ENCODE measurements around the gene GSTO2.

Gene GSTO2

DNA sequence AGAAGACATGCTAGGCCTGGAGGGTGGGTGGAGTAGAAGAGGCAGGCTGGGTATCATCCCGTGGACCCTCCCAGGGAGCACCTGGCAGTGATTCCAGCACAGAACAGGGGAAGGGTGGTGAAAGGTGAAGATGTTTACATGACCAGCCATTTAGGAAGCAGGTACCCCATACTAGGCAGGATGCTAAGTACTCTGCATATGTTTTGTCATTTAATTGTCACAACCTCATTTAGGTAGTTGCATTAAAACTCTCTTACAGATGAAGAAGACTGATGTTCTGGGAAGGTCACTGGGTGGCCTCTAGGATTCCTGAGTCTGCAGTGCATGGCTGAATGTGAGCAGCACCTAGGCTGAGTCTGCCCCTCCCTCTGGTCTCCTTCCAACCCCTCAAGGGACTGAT lies 54.1 kb downstream of the GSTO2 start:
- no peaks in the 10 kb centered on the region for H3K27me3 ChIP-seq (replicated peaks; ENCODE audit: control insufficient read depth, insufficient read depth, low read length)
- H3K9me3 ChIP-seq (ENCODE audit: control insufficient read depth, low read length), result no peaks in the 10 kb centered on the region
- no peak overlapping the region for H3K9ac ChIP-seq (ENCODE audit: low read length)
- no peaks in the 10 kb centered on the region for H3K36me3 ChIP-seq (ENCODE audit: control insufficient read depth, insufficient read depth, low read length, severe bottlenecking)
- H3K4me3 ChIP-seq (ENCODE audit: low read length), result no peak overlapping the region
- no peak for DNase-seq (ENCODE audit: low read depth)
- H3K4me1 ChIP-seq (ENCODE audit: control insufficient read depth, insufficient read depth, low read length), result peaks cover 42% of the 10 kb centered on the region

DNA sequence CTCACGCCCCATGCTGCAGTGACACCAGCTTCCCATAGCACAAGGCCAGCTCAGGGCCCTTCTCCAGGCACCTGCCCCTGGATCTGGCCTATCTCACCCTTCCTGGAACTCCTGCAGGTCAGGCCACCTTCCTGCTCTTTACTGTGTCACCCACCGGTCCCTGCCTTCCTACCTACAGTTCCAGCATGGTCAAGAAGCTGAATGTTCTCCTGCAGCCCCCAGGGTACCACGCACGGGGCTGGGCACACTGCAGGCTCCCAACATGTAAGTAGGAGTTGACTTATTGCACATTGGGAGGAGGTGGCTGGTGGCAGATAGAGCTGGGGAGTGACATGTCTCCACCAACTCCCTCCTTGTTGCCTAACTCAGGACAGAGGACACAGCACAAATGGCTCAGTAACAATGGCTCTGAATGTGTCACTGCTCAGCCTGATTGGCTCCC lies 54.8 kb downstream of the GSTO2 start:
- Histone ChIP-seq H3K9ac (ENCODE audit: low read length) (no peak overlapping the region), H3K4me1 (ENCODE audit: control insufficient read depth, insufficient read depth, low read length) (peaks cover 48% of the 10 kb centered on the region), H3K4me3 (ENCODE audit: low read length) (no peak overlapping the region), H3K9me3 (ENCODE audit: control insufficient read depth, low read length) (no peaks in the 10 kb centered on the region), H3K27me3 (replicated peaks; ENCODE audit: control insufficient read depth, insufficient read depth, low read length) (no peaks in the 10 kb centered on the region), H3K36me3 (ENCODE audit: control insufficient read depth, insufficient read depth, low read length, severe bottlenecking) (no peaks in the 10 kb centered on the region)
- DNase-seq (ENCODE audit: low read depth), result no peak

DNA sequence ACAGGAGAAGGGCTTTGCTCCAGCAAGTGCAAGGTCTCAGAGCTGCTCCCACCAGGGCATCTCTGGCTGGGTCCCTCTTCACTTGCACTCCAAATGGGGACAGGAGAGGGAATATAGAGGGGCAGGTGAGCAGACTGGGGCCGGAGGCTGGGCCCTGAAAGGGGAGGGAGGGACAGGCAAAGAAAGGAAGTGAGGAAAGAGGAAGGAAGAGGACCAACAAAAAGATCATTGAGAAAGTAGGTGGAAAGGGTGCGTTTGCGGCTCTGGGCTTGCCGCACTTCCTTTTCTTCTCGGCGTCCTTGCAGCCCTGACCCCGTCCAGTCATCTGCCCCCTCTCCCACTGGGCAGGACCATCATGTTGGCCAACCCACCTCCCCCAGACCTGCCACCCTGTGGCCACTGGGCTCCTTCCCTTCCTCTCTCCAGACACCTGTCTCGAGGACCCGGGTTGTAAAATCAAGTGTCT lies 55.3 kb downstream of the GSTO2 start:
- DNase-seq (ENCODE audit: low read depth), result no peak
- no peaks in the 10 kb centered on the region for H3K36me3 ChIP-seq (ENCODE audit: control insufficient read depth, insufficient read depth, low read length, severe bottlenecking)
- H3K9me3 ChIP-seq (ENCODE audit: control insufficient read depth, low read length), result no peaks in the 10 kb centered on the region
- H3K27me3 ChIP-seq (replicated peaks; ENCODE audit: control insufficient read depth, insufficient read depth, low read length), result no peaks in the 10 kb centered on the region
- no peak overlapping the region for H3K4me3 ChIP-seq (ENCODE audit: low read length)
- H3K4me1 ChIP-seq (ENCODE audit: control insufficient read depth, insufficient read depth, low read length), result peaks cover 48% of the 10 kb centered on the region
- H3K9ac ChIP-seq (ENCODE audit: low read length), result no peak overlapping the region

DNA sequence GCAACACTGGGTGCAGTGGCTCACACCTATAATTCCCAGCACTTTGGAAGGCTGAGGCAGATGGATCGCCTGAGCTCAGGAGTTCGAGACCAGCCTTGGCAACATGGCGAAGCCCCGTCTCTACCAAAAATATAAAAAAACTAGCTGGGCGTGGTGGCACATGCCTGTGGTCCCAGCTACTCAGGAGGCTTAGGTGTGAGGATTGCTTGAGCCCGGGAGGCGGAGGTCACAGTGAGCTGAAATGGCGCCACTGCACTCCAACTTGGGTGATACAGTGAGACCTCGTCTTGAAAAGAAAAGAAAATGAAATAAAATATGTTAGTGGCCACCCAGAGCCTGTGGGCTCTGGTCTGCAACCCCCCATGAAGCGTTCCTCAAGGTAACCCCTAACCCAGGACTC lies 55.9 kb downstream of the GSTO2 start:
- H3K4me1 ChIP-seq (ENCODE audit: control insufficient read depth, insufficient read depth, low read length), result peaks cover 48% of the 10 kb centered on the region
- no peak overlapping the region for H3K9ac ChIP-seq (ENCODE audit: low read length)
- no peaks in the 10 kb centered on the region for H3K9me3 ChIP-seq (ENCODE audit: control insufficient read depth, low read length)
- H3K4me3 ChIP-seq (ENCODE audit: low read length), result no peak overlapping the region
- H3K36me3 ChIP-seq (ENCODE audit: control insufficient read depth, insufficient read depth, low read length, severe bottlenecking), result no peaks in the 10 kb centered on the region
- no peaks in the 10 kb centered on the region for H3K27me3 ChIP-seq (replicated peaks; ENCODE audit: control insufficient read depth, insufficient read depth, low read length)
- DNase-seq (ENCODE audit: low read depth), result no peak

DNA sequence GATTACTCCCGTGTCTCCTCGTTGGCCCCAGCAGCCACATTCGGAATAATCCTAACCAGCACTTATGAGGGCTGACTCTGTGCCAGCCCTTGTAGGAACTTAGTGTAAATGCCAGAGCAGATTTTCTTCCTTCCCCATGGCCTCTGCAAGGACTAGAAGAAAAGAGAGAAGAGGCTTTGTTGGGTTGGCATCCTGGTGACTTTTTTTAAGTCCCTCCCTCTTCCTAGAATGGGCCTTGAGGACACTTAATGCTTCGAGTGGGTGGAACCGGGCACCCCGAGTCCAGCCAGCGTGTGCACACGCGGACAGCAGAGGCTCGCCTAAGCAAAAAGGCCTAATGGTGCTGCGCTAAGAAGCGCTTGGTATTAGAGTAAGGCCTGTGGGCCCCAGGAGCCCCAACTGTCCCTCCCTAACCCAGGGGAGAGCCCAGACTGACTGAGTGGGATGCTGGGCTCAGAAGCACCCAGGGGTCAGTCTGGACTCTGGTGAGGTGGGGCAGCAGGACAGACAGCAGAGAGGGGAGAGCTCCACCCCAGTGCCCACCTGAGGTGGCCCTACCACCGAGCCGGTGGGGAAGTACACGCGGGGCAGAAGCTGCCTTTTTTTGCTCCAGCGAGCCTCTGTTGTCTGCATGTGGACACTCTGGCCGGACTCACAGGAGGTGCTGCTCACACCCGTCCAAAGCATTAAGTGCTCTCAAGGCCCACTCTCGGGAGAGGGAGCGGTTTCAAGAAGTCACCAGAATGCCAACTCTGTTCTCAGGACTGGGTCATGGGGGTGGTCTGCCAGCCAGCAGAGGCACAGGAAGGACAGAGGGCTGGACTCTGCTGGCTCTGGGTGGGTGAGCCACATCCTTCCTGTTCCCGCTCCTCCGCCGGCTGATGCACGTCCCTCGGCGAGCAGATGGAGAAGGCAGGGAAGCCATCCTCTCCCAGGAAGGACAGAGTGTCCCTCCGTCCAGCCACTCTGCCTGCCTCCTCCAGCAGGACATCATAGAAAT lies 56.8 kb downstream of the GSTO2 start:
- Histone ChIP-seq H3K36me3 (ENCODE audit: control insufficient read depth, insufficient read depth, low read length, severe bottlenecking) (no peaks in the 10 kb centered on the region), H3K27me3 (replicated peaks; ENCODE audit: control insufficient read depth, insufficient read depth, low read length) (no peaks in the 10 kb centered on the region), H3K4me3 (ENCODE audit: low read length) (no peak overlapping the region), H3K9me3 (ENCODE audit: control insufficient read depth, low read length) (no peaks in the 10 kb centered on the region), H3K9ac (ENCODE audit: low read length) (no peak overlapping the region), H3K4me1 (ENCODE audit: control insufficient read depth, insufficient read depth, low read length) (peaks cover 51% of the 10 kb centered on the region)
- DNase-seq (ENCODE audit: low read depth), result no peak

DNA sequence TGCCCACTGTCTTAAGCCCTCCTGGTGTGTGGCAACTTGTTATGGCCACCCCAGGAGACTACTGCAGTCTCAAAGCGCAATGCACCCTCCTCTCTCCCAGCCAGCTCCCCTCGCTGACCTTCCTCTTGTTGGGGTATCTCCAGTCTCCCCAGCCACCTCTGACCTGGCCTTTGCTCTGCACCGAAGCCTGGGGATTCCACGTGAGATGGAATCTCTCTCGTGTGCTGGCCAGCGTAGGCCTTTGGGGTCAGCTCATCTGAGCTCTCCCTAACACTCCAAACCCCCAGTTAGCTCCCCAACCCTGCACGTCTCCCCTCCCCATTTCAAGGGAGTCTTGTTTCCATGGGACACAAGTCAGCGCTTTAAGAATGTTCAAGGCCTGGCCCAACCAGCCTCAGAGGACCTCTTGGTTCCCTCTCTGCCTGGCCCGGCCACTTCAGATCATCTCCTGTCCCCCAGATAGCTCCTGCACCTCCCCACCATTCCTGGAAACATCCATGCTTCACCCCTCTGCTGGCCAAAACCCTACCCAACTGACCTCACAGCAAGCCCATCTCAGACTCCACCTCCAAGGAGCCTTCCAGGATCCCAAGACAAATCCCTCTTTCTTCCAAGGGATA lies 58.1 kb downstream of the GSTO2 start:
- peak overlapping the region; percentile 83 for H3K9ac ChIP-seq (ENCODE audit: low read length)
- peak overlapping the region; percentile 64 for H3K4me3 ChIP-seq (ENCODE audit: low read length)
- H3K9me3 ChIP-seq (ENCODE audit: control insufficient read depth, low read length), result no peaks in the 10 kb centered on the region
- H3K36me3 ChIP-seq (ENCODE audit: control insufficient read depth, insufficient read depth, low read length, severe bottlenecking), result no peaks in the 10 kb centered on the region
- H3K4me1 ChIP-seq (ENCODE audit: control insufficient read depth, insufficient read depth, low read length), result peaks cover 54% of the 10 kb centered on the region
- H3K27me3 ChIP-seq (replicated peaks; ENCODE audit: control insufficient read depth, insufficient read depth, low read length), result no peaks in the 10 kb centered on the region
- no peak for DNase-seq (ENCODE audit: low read depth)

DNA sequence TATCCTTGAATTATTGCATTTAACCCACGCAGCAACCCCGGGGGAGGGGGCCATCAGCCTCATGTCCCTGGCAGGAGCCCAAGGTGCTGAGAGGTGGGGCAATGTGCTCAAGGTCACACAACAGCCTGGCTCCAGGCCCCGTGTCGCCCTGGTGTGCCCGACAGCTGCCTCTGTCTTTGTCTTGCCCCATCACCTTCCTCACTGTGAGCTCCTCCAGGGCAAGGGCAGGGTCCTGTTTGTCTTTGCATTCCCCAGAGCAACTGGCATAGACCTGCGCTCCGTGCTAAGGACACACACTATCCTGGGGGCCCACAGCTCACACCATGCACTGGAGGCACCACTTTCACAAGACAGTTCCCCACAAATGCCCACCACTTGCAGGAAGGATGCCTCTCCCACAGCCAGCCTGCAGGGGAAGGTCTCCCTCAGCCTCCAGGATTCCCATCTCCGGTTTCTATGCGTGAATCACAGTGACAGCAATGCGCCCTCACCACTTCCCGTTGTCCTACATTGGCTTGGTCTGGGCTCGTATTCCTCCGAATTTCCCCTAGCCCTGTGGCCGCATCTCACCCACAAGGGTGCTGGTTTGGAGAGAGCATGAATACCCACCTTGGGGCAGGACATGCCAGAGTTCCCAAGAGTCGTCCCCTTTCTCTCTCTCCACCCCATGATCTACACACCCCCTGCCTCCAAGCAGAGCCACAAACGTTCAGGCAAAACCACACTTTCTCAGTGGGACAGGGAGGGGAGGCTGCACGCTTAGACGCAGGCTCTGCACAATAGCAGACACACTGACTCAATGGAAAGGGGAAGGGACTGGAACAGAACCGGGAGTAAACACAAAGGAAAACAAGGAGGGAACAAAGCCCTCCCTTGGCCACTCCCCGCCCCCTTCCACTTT lies 59.0 kb downstream of the GSTO2 start:
- DNase-seq (ENCODE audit: low read depth), result peak; percentile 82
- Histone ChIP-seq H3K4me1 (ENCODE audit: control insufficient read depth, insufficient read depth, low read length) (peaks cover 52% of the 10 kb centered on the region), H3K27me3 (replicated peaks; ENCODE audit: control insufficient read depth, insufficient read depth, low read length) (no peaks in the 10 kb centered on the region), H3K4me3 (ENCODE audit: low read length) (peak overlapping the region; percentile 64), H3K9ac (ENCODE audit: low read length) (peak overlapping the region; percentile 83), H3K9me3 (ENCODE audit: control insufficient read depth, low read length) (no peaks in the 10 kb centered on the region), H3K36me3 (ENCODE audit: control insufficient read depth, insufficient read depth, low read length, severe bottlenecking) (no peaks in the 10 kb centered on the region)

DNA sequence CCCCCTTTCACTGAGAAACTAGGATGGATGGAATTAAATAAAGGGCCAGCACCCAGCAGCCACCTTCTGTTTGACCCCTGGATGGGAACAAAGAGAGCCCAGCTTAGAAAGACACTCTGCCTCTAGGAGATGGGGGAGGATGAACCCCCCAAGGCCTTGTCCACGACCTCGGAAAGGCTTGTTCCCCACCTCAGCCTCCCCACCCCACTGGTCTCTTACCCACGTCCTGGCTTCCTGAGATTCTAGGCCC lies 59.6 kb downstream of the GSTO2 start:
- Histone ChIP-seq H3K36me3 (ENCODE audit: control insufficient read depth, insufficient read depth, low read length, severe bottlenecking) (no peaks in the 10 kb centered on the region), H3K9ac (ENCODE audit: low read length) (peak overlapping the region; percentile 83), H3K4me3 (ENCODE audit: low read length) (peak overlapping the region; percentile 64), H3K9me3 (ENCODE audit: control insufficient read depth, low read length) (no peaks in the 10 kb centered on the region), H3K4me1 (ENCODE audit: control insufficient read depth, insufficient read depth, low read length) (peaks cover 52% of the 10 kb centered on the region), H3K27me3 (replicated peaks; ENCODE audit: control insufficient read depth, insufficient read depth, low read length) (no peaks in the 10 kb centered on the region)
- DNase-seq (ENCODE audit: low read depth), result no peak

DNA sequence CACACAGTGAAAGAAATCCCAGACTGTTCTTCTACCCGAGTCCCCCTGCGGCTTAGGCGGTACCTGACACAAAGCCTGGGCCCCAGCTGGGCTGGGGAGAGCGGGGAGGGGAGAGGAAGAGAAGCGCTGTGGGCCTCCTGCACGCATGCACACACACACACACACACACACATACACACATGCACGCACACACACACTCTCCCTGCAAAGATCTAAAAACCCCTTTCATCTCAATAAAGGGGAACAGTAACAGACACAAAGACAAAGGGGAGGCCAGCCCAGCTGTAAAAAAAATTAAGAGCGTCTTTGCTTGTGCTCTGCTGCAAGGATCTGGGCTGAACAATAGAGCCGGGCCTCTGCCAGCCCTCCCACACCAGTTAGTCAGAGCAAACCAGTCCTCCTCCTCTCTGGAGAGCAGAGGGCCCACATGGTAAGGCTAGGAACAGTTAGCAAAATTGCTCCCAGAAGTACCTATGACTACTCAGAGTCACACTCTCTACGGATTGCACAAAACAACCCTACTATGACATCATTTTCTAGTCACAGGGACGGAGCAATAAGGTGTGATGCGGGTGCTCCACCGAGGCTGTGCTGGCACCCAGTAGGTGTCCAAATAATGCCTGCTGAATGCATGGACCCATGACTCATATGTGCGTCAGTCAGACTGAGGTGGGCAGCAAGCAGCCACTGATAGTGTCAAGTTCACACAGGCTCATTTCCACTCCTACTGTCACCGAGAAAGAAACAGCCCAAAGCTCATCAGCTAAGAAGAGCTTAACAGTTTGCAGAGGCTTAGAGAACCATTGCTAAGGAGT lies 60.1 kb downstream of the GSTO2 start:
- no peaks in the 10 kb centered on the region for H3K27me3 ChIP-seq (replicated peaks; ENCODE audit: control insufficient read depth, insufficient read depth, low read length)
- H3K36me3 ChIP-seq (ENCODE audit: control insufficient read depth, insufficient read depth, low read length, severe bottlenecking), result no peaks in the 10 kb centered on the region
- H3K9me3 ChIP-seq (ENCODE audit: control insufficient read depth, low read length), result no peaks in the 10 kb centered on the region
- peak overlapping the region; percentile 83 for H3K9ac ChIP-seq (ENCODE audit: low read length)
- DNase-seq (ENCODE audit: low read depth), result peak; percentile 82
- peaks cover 52% of the 10 kb centered on the region for H3K4me1 ChIP-seq (ENCODE audit: control insufficient read depth, insufficient read depth, low read length)
- H3K4me3 ChIP-seq (ENCODE audit: low read length), result peak overlapping the region; percentile 64

DNA sequence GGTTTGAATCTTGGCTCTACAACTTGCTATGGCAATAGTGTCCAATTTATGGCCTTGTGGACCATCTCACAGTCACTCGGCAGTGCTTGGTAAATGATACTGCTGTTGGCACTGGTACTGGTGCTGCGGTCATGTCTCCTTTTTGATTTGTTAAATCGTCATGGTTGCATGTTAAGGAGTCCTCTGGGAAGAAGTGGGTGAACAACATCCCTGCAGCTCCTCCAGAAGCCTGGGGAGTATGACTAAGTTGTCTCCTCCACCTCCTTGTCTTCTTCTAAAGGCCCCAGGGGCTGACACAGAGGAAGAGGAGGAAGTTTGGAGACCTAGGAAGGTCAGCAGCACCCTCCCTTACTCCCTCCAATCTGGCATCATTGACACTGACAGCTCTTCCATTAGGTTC lies 60.8 kb downstream of the GSTO2 start:
- DNase-seq (ENCODE audit: low read depth), result peak; percentile 80
- H3K27me3 ChIP-seq (replicated peaks; ENCODE audit: control insufficient read depth, insufficient read depth, low read length), result no peaks in the 10 kb centered on the region
- H3K4me3 ChIP-seq (ENCODE audit: low read length), result peak overlapping the region; percentile 40
- peak overlapping the region; percentile 83 for H3K9ac ChIP-seq (ENCODE audit: low read length)
- no peaks in the 10 kb centered on the region for H3K36me3 ChIP-seq (ENCODE audit: control insufficient read depth, insufficient read depth, low read length, severe bottlenecking)
- H3K4me1 ChIP-seq (ENCODE audit: control insufficient read depth, insufficient read depth, low read length), result peaks cover 52% of the 10 kb centered on the region
- no peaks in the 10 kb centered on the region for H3K9me3 ChIP-seq (ENCODE audit: control insufficient read depth, low read length)

All from adipocyte (in vitro differentiated cells).